SK-N-MC (cell line): Measurements from ENCODE around the gene SETD9.

ENCODE experiments used
- EZH2 ChIP-seq: fragments of 200-600 bp; sonication (generic); IDR thresholded peaks from one replicate; pipeline ENCODE4 v1.6.1; 2017; ENCODE audit warnings: antibody characterized with exemption
- POLR2AphosphoS5 ChIP-seq: IDR thresholded peaks from 2 replicates; pipeline ENCODE4 v1.6.1; 2012; ENCODE audit warnings: mild to moderate bottlenecking, low read depth, low read length, borderline replicate concordance

GRCh38 chr5:56918054-56918453 lies 8.7 kb downstream of the SETD9 start:
- TF ChIP-seq POLR2AphosphoS5 (no peak), EZH2 (no peak)
